ENCODE measurements around the gene KNDC1.
A peak's percentile ranks its signal among the peaks of the same experiment; 100 is the strongest.
"Not testable (repeated sequence)": the region's sequence is repeated elsewhere in the genome, so short reads cannot be mapped to it uniquely, and the experiment has no call there.

The KNDC1 gene

GRCh38 chr10:133144771-133145170, 15.2 kb upstream of the KNDC1 start:
- Histone ChIP-seq H3K4me3 (ENCODE audit: insufficient read depth in 1 of 2, low read depth in 1 of 2, low read length in 2 of 2) (no peak overlapping the region), H2BK120ac (ENCODE audit: low read depth, low read length) (no peak overlapping the region), H3K79me1 (replicated peaks; ENCODE audit: low read length, poor library complexity, severe bottlenecking) (no peaks in the 10 kb centered on the region), H3K36me3 (ENCODE audit: control insufficient read depth in 1 of 2, insufficient read depth in 2 of 2, low read depth in 1 of 2, low read length in 2 of 2) (no peaks in the 10 kb centered on the region), H3K27me3 (ENCODE audit: control insufficient read depth in 1 of 2, insufficient read depth in 1 of 2, low read length in 2 of 2) (peaks cover 0 to 44% of the 10 kb centered on the region in 2 experiments), H3K18ac (ENCODE audit: low read depth in 1 of 2, low read length in 2 of 2) (no peak overlapping the region), H2AK5ac (ENCODE audit: low read length, severe bottlenecking) (no peak overlapping the region), H2BK5ac (ENCODE audit: low read depth, low read length, poor library complexity, severe bottlenecking) (no peak overlapping the region), H3K9me3 (ENCODE audit: control insufficient read depth, low read length) (peaks cover 18% of the 10 kb centered on the region), H4K91ac (ENCODE audit: low read length) (no peak overlapping the region), H3K4me1 (ENCODE audit: control insufficient read depth, insufficient read depth, low read depth, low read length) (no peaks in the 10 kb centered on the region), H4K8ac (ENCODE audit: low read length) (no peak overlapping the region), H3K4ac (ENCODE audit: low read depth in 1 of 2, low read length in 2 of 2) (no peak overlapping the region), H3K9ac (ENCODE audit: low read length) (no peak overlapping the region), H2AFZ (ENCODE audit: low read depth, low read length) (no peak overlapping the region), H3K27ac (ENCODE audit: low read length, poor library complexity, severe bottlenecking) (no peak overlapping the region), H3K4me2 (ENCODE audit: low read length, poor library complexity, severe bottlenecking) (no peak overlapping the region), H2BK15ac (ENCODE audit: low read depth, poor library complexity, severe bottlenecking) (no peak overlapping the region), H3K14ac (ENCODE audit: low read length in 2 of 2) (no peak overlapping the region), H2BK12ac (ENCODE audit: low read length in 2 of 2) (no peak overlapping the region), H3K23ac (ENCODE audit: low read length in 2 of 2) (no peak overlapping the region)
- WGBS = 90% methylated on average over 5 of the region's 7 CpGs
- DNase-seq = no peak

DNA sequence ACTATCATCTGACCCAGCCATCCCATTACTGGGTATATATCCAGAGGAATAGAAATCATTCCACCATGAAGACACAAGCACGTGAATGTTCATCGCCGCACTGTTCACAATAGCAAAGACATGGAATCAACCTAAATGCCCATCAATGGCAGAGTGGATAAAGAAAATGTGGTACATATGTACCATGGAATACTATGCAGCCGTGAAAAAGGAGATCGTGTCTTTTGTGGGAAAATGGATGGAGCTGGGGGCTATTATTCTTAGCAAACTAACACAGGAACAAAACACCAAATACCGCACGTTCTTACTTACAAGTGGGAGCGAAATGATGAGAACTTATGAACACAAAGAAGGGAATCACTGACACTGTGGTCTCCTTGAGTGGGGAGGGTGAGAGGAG, 9.8 kb upstream of the KNDC1 start:
- H3K9ac ChIP-seq (ENCODE audit: low read length) = no peak overlapping the region

DNA sequence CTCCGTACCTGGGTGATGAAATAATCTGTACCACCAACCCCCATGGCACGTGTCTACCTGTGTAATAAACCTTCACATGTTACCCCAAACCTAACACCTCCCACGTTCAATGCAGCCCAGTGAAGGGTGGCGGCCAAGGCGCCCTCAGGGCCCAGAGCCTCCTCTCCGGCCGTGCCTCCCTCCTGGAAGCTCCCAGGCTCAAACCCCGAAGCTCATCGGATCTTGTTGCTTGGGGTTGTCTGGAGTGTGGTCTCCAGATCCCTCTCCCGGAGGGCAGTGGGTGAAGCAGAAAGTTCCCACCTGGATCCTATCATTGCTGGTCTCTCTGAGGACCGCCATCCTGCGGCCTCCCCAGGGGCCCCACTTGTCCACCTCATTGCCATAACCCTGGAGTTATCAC, 9.4 kb upstream of the KNDC1 start:
- peak overlapping the region; percentile 15 for H4K91ac ChIP-seq (ENCODE audit: low read length)
- H3K9ac ChIP-seq (ENCODE audit: low read length) = no peak overlapping the region
- no peak overlapping the region for H3K4me3 ChIP-seq (ENCODE audit: insufficient read depth in 1 of 2, low read depth in 1 of 2, low read length in 2 of 2)
- no peak for DNase-seq
- H2BK5ac ChIP-seq (ENCODE audit: low read depth, low read length, poor library complexity, severe bottlenecking) = no peak overlapping the region
- H2BK15ac ChIP-seq (ENCODE audit: low read depth, poor library complexity, severe bottlenecking) = no peak overlapping the region
- no peak overlapping the region for H3K14ac ChIP-seq (ENCODE audit: low read length in 2 of 2)
- H3K36me3 ChIP-seq (ENCODE audit: control insufficient read depth in 1 of 2, insufficient read depth in 2 of 2, low read depth in 1 of 2, low read length in 2 of 2) = no peaks in the 10 kb centered on the region
- H2AFZ ChIP-seq (ENCODE audit: low read depth, low read length) = no peak overlapping the region
- no peak overlapping the region for H3K4ac ChIP-seq (ENCODE audit: low read depth in 1 of 2, low read length in 2 of 2)
- H3K18ac ChIP-seq (ENCODE audit: low read depth in 1 of 2, low read length in 2 of 2) = no peak overlapping the region
- no peak overlapping the region for H3K23ac ChIP-seq (ENCODE audit: low read length in 2 of 2)
- no peak overlapping the region for H2AK5ac ChIP-seq (ENCODE audit: low read length, severe bottlenecking)
- H3K4me1 ChIP-seq (ENCODE audit: control insufficient read depth, insufficient read depth, low read depth, low read length) = no peaks in the 10 kb centered on the region
- H3K27ac ChIP-seq (ENCODE audit: low read length, poor library complexity, severe bottlenecking) = no peak overlapping the region
- no peak overlapping the region for H2BK120ac ChIP-seq (ENCODE audit: low read depth, low read length)
- H3K4me2 ChIP-seq (ENCODE audit: low read length, poor library complexity, severe bottlenecking) = no peak overlapping the region
- H4K8ac ChIP-seq (ENCODE audit: low read length) = no peak overlapping the region
- H3K9me3 ChIP-seq (ENCODE audit: control insufficient read depth, low read length) = peaks cover 18% of the 10 kb centered on the region
- no peaks in the 10 kb centered on the region for H3K79me1 ChIP-seq (replicated peaks; ENCODE audit: low read length, poor library complexity, severe bottlenecking)
- no peak overlapping the region for H2BK12ac ChIP-seq (ENCODE audit: low read length in 2 of 2)
- H3K27me3 ChIP-seq (ENCODE audit: control insufficient read depth in 1 of 2, insufficient read depth in 1 of 2, low read length in 2 of 2) = peaks cover 19 to 66% of the 10 kb centered on the region in 2 experiments
- 80% methylated on average over 11 of the region's 12 CpGs for WGBS

More for the DNA sequence above, 9.8 kb upstream of the KNDC1 start:
- Histone ChIP-seq H4K91ac (ENCODE audit: low read length) (no peak overlapping the region), H3K14ac (ENCODE audit: low read length in 2 of 2) (no peak overlapping the region), H3K4me3 (ENCODE audit: insufficient read depth in 1 of 2, low read depth in 1 of 2, low read length in 2 of 2) (no peak overlapping the region), H3K27me3 (ENCODE audit: control insufficient read depth in 1 of 2, insufficient read depth in 1 of 2, low read length in 2 of 2) (peaks cover 19 to 64% of the 10 kb centered on the region in 2 experiments), H4K8ac (ENCODE audit: low read length) (no peak overlapping the region), H3K79me1 (replicated peaks; ENCODE audit: low read length, poor library complexity, severe bottlenecking) (no peaks in the 10 kb centered on the region), H3K4me2 (ENCODE audit: low read length, poor library complexity, severe bottlenecking) (no peak overlapping the region), H3K27ac (ENCODE audit: low read length, poor library complexity, severe bottlenecking) (no peak overlapping the region), H3K9me3 (ENCODE audit: control insufficient read depth, low read length) (peaks cover 18% of the 10 kb centered on the region), H2AK5ac (ENCODE audit: low read length, severe bottlenecking) (no peak overlapping the region), H3K23ac (ENCODE audit: low read length in 2 of 2) (no peak overlapping the region), H2AFZ (ENCODE audit: low read depth, low read length) (no peak overlapping the region), H3K18ac (ENCODE audit: low read depth in 1 of 2, low read length in 2 of 2) (no peak overlapping the region), H2BK15ac (ENCODE audit: low read depth, poor library complexity, severe bottlenecking) (no peak overlapping the region), H2BK5ac (ENCODE audit: low read depth, low read length, poor library complexity, severe bottlenecking) (no peak overlapping the region), H3K4me1 (ENCODE audit: control insufficient read depth, insufficient read depth, low read depth, low read length) (no peaks in the 10 kb centered on the region), H2BK120ac (ENCODE audit: low read depth, low read length) (no peak overlapping the region), H2BK12ac (ENCODE audit: low read length in 2 of 2) (no peak overlapping the region), H3K4ac (ENCODE audit: low read depth in 1 of 2, low read length in 2 of 2) (no peak overlapping the region), H3K36me3 (ENCODE audit: control insufficient read depth in 1 of 2, insufficient read depth in 2 of 2, low read depth in 1 of 2, low read length in 2 of 2) (no peaks in the 10 kb centered on the region)
- DNase-seq = no peak
- WGBS = 100% methylated on average over 2 of the region's 8 CpGs

- H2BK12ac ChIP-seq (ENCODE audit: low read length in 2 of 2); H3K14ac ChIP-seq (ENCODE audit: low read length in 2 of 2); H4K91ac ChIP-seq (ENCODE audit: low read length); H3K27ac ChIP-seq (ENCODE audit: low read length, poor library complexity, severe bottlenecking); H3K23ac ChIP-seq (ENCODE audit: low read length in 2 of 2); H3K36me3 ChIP-seq (ENCODE audit: control insufficient read depth in 1 of 2, insufficient read depth in 2 of 2, low read depth in 1 of 2, low read length in 2 of 2); DNase-seq; H3K4me1 ChIP-seq (ENCODE audit: control insufficient read depth, insufficient read depth, low read depth, low read length); H3K4me2 ChIP-seq (ENCODE audit: low read length, poor library complexity, severe bottlenecking); H2BK15ac ChIP-seq (ENCODE audit: low read depth, poor library complexity, severe bottlenecking); H3K4ac ChIP-seq (ENCODE audit: low read depth in 1 of 2, low read length in 2 of 2); H2BK120ac ChIP-seq (ENCODE audit: low read depth, low read length); H2AK5ac ChIP-seq (ENCODE audit: low read length, severe bottlenecking); H2BK5ac ChIP-seq (ENCODE audit: low read depth, low read length, poor library complexity, severe bottlenecking); H4K8ac ChIP-seq (ENCODE audit: low read length); H2AFZ ChIP-seq (ENCODE audit: low read depth, low read length); H3K9ac ChIP-seq (ENCODE audit: low read length); H3K18ac ChIP-seq (ENCODE audit: low read depth in 1 of 2, low read length in 2 of 2); H3K79me1 ChIP-seq (replicated peaks; ENCODE audit: low read length, poor library complexity, severe bottlenecking); H3K4me3 ChIP-seq (ENCODE audit: insufficient read depth in 1 of 2, low read depth in 1 of 2, low read length in 2 of 2): not testable (repeated sequence)
- H3K9me3 ChIP-seq (ENCODE audit: control insufficient read depth, low read length) = peaks cover 18% of the 10 kb centered on the region
- peaks cover 19 to 66% of the 10 kb centered on the region in 2 experiments for H3K27me3 ChIP-seq (ENCODE audit: control insufficient read depth in 1 of 2, insufficient read depth in 1 of 2, low read length in 2 of 2)
- 85% methylated on average over 2 of the region's 3 CpGs for WGBS
These were observed 8.9 kb upstream of the KNDC1 start for GRCh38 chr10:133151071-133151470.
